HepG2 (cell line): Measurements from ENCODE around the gene TRPC4AP. TPM values are rescaled to one million over a fixed set of nuclear protein-coding genes. Genes with fewer than 3 reads are reported as not detected.

Source experiments
- EEA1 ChIP-seq: sonication (generic); formaldehyde crosslinking; IDR thresholded peaks from 2 replicates; pipeline ENCODE4 v1.5.1; 2020; ENCODE audit warnings: mild to moderate bottlenecking, missing genetic modification reagents, borderline replicate concordance
- GZF1 ChIP-seq: sonication (generic); formaldehyde crosslinking; IDR thresholded peaks from 2 replicates; pipeline ENCODE4 v1.5.1; 2020; ENCODE audit warnings: mild to moderate bottlenecking, missing genetic modification reagents
- HNRNPUL1 ChIP-seq: fragments of 200-400 bp; formaldehyde crosslinking; IDR thresholded peaks from 2 replicates; pipeline ENCODE4 v1.6.1; 2017; ENCODE audit warnings: low read depth, mild to moderate bottlenecking, low read length, moderate library complexity
- KDM2A ChIP-seq: sonication (generic); formaldehyde crosslinking; IDR thresholded peaks from 2 replicates; pipeline ENCODE4 v1.4.0; 2020; ENCODE audit warnings: low read depth, missing genetic modification reagents, borderline replicate concordance
- MAF1 ChIP-seq: sonication (generic); formaldehyde crosslinking; IDR thresholded peaks from 2 replicates; pipeline ENCODE4 v1.5.0; 2020; ENCODE audit warnings: missing genetic modification reagents, borderline replicate concordance
- MLXIP ChIP-seq: sonication (generic); formaldehyde crosslinking; IDR thresholded peaks from 2 replicates; pipeline ENCODE4 v1.9.0; 2021; ENCODE audit warnings: missing genetic modification reagents, borderline replicate concordance
- NFE2 ChIP-seq: sonication (generic); formaldehyde crosslinking; IDR thresholded peaks from 2 replicates; pipeline ENCODE4 v1.4.0; 2020; ENCODE audit warnings: missing genetic modification reagents
- NFIB ChIP-seq: sonication (generic); formaldehyde crosslinking; IDR thresholded peaks from 2 replicates; pipeline ENCODE4 v1.9.0; 2021; ENCODE audit warnings: missing genetic modification reagents, mild to moderate bottlenecking, borderline replicate concordance
- NFKBIZ ChIP-seq: IDR thresholded peaks from 2 replicates; pipeline ENCODE4 v1.6.1; 2018; ENCODE audit warnings: missing genetic modification reagents, missing compliant biosample characterization
- NR2F2 ChIP-seq: IDR thresholded peaks from 2 replicates; pipeline ENCODE4 v1.6.1; 2012; ENCODE audit warnings: low read depth, inconsistent platforms, borderline replicate concordance
- RARA ChIP-seq: IDR thresholded peaks from 2 replicates; pipeline ENCODE4 v1.6.1; 2016; ENCODE audit warnings: missing genetic modification reagents, missing compliant biosample characterization
- SALL1 ChIP-seq: sonication (generic); formaldehyde crosslinking; IDR thresholded peaks from 2 replicates; pipeline ENCODE4 v1.8.0; 2022; ENCODE audit warnings: mild to moderate bottlenecking, missing genetic modification reagents
- SRSF9 ChIP-seq: fragments of 200-400 bp; formaldehyde crosslinking; IDR thresholded peaks from 2 replicates; pipeline ENCODE4 v1.6.1; 2018; ENCODE audit warnings: borderline replicate concordance, mild to moderate bottlenecking, low read depth, low read length; ENCODE audit not compliant: insufficient read depth, poor library complexity, severe bottlenecking
- TAF1 ChIP-seq: sonication (generic); formaldehyde crosslinking; IDR thresholded peaks from 2 replicates; pipeline ENCODE4 v1.4.0; 2020; ENCODE audit warnings: missing genetic modification reagents
- TOPORS ChIP-seq: sonication (generic); formaldehyde crosslinking; IDR thresholded peaks from 2 replicates; pipeline ENCODE4 v1.8.0; 2023; ENCODE audit warnings: mild to moderate bottlenecking, missing genetic modification reagents
- ZNF207 ChIP-seq: fragments of 450-650 bp; IDR thresholded peaks from 2 replicates; pipeline ENCODE4 v1.6.1; 2016; ENCODE audit warnings: antibody characterized with exemption, borderline replicate concordance
- ZNF501 ChIP-seq: sonication (generic); formaldehyde crosslinking; IDR thresholded peaks from 2 replicates; pipeline ENCODE4 v1.5.1; 2020; ENCODE audit warnings: mild to moderate bottlenecking, moderate library complexity, missing genetic modification reagents
- ZNF564 ChIP-seq: sonication (generic); formaldehyde crosslinking; IDR thresholded peaks from 2 replicates; pipeline ENCODE4 v1.8.1; 2023; ENCODE audit warnings: mild to moderate bottlenecking, missing genetic modification reagents
- ZNF652 ChIP-seq: IDR thresholded peaks from 2 replicates; pipeline ENCODE4 v1.6.1; 2016; ENCODE audit warnings: low read depth, borderline replicate concordance
- ZNF724P ChIP-seq: sonication (generic); formaldehyde crosslinking; IDR thresholded peaks from 2 replicates; pipeline ENCODE4 v1.8.0; 2022; ENCODE audit warnings: missing genetic modification reagents, borderline replicate concordance
- ZNF766 ChIP-seq: sonication (generic); formaldehyde crosslinking; IDR thresholded peaks from 2 replicates; pipeline ENCODE4 v1.5.0; 2020; ENCODE audit warnings: missing genetic modification reagents, borderline replicate concordance
- polyA plus RNA-seq, 8 experiments: library from polyadenylated mRNA; depleted of rRNA in 3 of 8; stranded (reverse) in 7 of 8; unstranded in 1 of 8; fragments of >200 nt; fragmentation: Illumina TruSeq in 4 of 8; extraction: Trizol in 4 of 8; gene quantifications; 2 replicates each; pipeline versions ENCODE4 v1.2.1 to v1.2.3, GENCODE V29; 2011 to 2016; ENCODE audit warnings: low read depth in 4 of 8, missing spikeins in 1 of 8, mixed read lengths in 1 of 8; ENCODE audit not compliant: insufficient read depth in 1 of 8
- total RNA-seq, 5 experiments: library from RNA; depleted of rRNA; stranded (reverse); fragments of >200 nt; fragmentation: Illumina TruSeq; extraction: Trizol; gene quantifications; 2 replicates each; pipeline ENCODE4 v1.2.3, GENCODE V29; 2016; ENCODE audit warnings: low read depth in 1 of 5
- TF ChIP-seq, protein P1 (sequence below): sonication (generic); formaldehyde crosslinking; IDR thresholded peaks from 2 replicates; pipeline ENCODE4 v1.5.0; 2020; ENCODE audit warnings: missing genetic modification reagents
- TF ChIP-seq, protein P2 (sequence below): sonication (generic); formaldehyde crosslinking; IDR thresholded peaks from 2 replicates; pipeline ENCODE4 v1.4.0; 2020; ENCODE audit warnings: missing genetic modification reagents, low read depth, mild to moderate bottlenecking, borderline replicate concordance
- TF ChIP-seq, protein P3 (sequence below): sonication (generic); formaldehyde crosslinking; conservative IDR thresholded peaks from 2 replicates; pipeline ENCODE4 v1.8.0; 2022; ENCODE audit warnings: low read depth, missing genetic modification reagents

TRPC4AP gene
- total and polyA plus RNA-seq, 2 of the 13 experiments (the other 11 are each of a cell fraction or from before 2014, with no cell fraction given): 136 to 137 TPM

GRCh38 chr20:34955231-34956040 lies 137.2 kb downstream of the TRPC4AP start, which contains the start of the genes GSS and MYH7B (continued):
- TF ChIP-seq, protein P1, sequence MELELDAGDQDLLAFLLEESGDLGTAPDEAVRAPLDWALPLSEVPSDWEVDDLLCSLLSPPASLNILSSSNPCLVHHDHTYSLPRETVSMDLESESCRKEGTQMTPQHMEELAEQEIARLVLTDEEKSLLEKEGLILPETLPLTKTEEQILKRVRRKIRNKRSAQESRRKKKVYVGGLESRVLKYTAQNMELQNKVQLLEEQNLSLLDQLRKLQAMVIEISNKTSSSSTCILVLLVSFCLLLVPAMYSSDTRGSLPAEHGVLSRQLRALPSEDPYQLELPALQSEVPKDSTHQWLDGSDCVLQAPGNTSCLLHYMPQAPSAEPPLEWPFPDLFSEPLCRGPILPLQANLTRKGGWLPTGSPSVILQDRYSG: no peak; the same call in none of the 2 replicates
- TF ChIP-seq NFKBIZ (CRISPR knock-in tag): peak; percentile 82
- TF ChIP-seq ZNF207: no peak
- peak; percentile 99 for TF ChIP-seq ZNF501 (CRISPR knock-in tag)
- peak; percentile 52; the same call in 1 of the 2 replicates for TF ChIP-seq RARA
- TF ChIP-seq ZNF564 (CRISPR knock-in tag): peak; percentile 98
- TF ChIP-seq TOPORS (CRISPR knock-in tag): peak; percentile 92
- no peak; the same call in 1 of the 2 replicates for TF ChIP-seq GZF1 (CRISPR knock-in tag)
- TF ChIP-seq MAF1: 0 out of 2 replicates have a peak, but pooled peaks have one; percentile 60
- peak; percentile 70; the same call in 1 of the 2 replicates for TF ChIP-seq ZNF724P (CRISPR knock-in tag)
- TF ChIP-seq NFE2 (CRISPR knock-in tag): no peak; the same call in 1 of the 2 replicates
- TF ChIP-seq ZNF652: no peak; the same call in 1 of the 2 replicates
- peak; percentile 60; the same call in 1 of the 2 replicates for TF ChIP-seq NR2F2
- no peak for TF ChIP-seq SRSF9
- TF ChIP-seq SALL1 (CRISPR knock-in tag): peak; percentile 98
- peak; percentile 68; the same call in 1 of the 2 replicates for TF ChIP-seq EEA1 (CRISPR knock-in tag)
- TF ChIP-seq, protein P2, sequence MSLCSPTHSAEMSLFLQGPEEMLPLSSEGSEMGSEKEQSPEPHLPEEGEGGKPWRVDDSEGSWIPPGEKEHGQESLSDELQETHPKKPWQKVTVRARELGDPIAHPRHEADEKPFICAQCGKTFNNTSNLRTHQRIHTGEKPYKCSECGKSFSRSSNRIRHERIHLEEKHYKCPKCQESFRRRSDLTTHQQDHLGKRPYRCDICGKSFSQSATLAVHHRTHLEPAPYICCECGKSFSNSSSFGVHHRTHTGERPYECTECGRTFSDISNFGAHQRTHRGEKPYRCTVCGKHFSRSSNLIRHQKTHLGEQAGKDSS (CRISPR knock-in tag): peak; percentile 98
- TF ChIP-seq, protein P3, sequence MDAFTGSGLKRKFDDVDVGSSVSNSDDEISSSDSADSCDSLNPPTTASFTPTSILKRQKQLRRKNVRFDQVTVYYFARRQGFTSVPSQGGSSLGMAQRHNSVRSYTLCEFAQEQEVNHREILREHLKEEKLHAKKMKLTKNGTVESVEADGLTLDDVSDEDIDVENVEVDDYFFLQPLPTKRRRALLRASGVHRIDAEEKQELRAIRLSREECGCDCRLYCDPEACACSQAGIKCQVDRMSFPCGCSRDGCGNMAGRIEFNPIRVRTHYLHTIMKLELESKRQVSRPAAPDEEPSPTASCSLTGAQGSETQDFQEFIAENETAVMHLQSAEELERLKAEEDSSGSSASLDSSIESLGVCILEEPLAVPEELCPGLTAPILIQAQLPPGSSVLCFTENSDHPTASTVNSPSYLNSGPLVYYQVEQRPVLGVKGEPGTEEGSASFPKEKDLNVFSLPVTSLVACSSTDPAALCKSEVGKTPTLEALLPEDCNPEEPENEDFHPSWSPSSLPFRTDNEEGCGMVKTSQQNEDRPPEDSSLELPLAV (CRISPR knock-in tag): no peak
- TF ChIP-seq NFIB (CRISPR knock-in tag): no peak
- no peak for TF ChIP-seq MLXIP (CRISPR knock-in tag)
- no peak for TF ChIP-seq HNRNPUL1
- TF ChIP-seq TAF1: peak; percentile 100
- peak; percentile 69; the same call in 1 of the 2 replicates for TF ChIP-seq ZNF766 (CRISPR knock-in tag)
- TF ChIP-seq KDM2A (CRISPR knock-in tag): peak; percentile 97
